Caki2 (cell line): ENCODE data around the gene ESAM. TPM values are rescaled to one million over a fixed set of nuclear protein-coding genes. Genes with fewer than 3 reads are reported as not detected.

ENCODE experiments used
- DNase-seq: peaks from one replicate; pipeline ENCODE4 v3.0.0-alpha.2; 2015; ENCODE audit warnings: low read depth
- in situ Hi-C: cut with HindIII; loops from 2 replicates; pipeline ENCODE4 v1.10.0; 2016; ENCODE audit warnings: low sequenced_read_pairs, low pct_unique_long_range_greater_than_20kb, mixed read lengths
- total RNA-seq: library from RNA; depleted of rRNA; stranded (reverse); fragments of >200 nt; shearing (Covaris generic); gene quantifications from 2 replicates; pipeline ENCODE4 v1.2.3, GENCODE V29; 2014; ENCODE audit warnings: low replicate concordance; rRNA removed

Gene ESAM, protein sequence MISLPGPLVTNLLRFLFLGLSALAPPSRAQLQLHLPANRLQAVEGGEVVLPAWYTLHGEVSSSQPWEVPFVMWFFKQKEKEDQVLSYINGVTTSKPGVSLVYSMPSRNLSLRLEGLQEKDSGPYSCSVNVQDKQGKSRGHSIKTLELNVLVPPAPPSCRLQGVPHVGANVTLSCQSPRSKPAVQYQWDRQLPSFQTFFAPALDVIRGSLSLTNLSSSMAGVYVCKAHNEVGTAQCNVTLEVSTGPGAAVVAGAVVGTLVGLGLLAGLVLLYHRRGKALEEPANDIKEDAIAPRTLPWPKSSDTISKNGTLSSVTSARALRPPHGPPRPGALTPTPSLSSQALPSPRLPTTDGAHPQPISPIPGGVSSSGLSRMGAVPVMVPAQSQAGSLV
- 0.96 and 2.5 TPM in 2 replicates for total RNA-seq

DNA sequence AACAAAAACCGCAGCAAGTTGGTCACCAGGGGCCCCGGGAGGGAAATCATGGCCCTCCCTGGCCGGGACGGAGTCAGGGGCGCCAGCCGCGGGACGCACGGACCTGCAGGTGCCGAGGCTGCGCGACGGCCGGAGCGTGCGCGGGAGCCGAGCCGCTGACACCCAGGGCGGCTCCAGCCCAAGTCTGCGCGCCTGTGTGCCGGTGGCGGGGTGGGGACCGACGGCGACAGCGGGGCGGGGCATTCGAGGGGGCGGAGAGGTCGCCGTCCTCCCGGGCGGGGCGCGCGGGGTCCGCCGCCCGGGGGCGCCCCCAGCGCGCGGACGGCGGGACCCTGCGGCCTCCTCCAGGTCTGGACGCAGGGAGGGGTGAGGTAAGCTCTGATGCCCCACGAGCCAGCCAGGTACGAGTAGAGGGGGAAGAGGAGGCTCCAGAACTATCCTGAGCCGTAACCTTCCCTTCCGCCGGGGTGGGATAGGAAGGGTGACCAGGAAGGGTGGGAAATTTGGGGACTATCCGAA is at the start of gene ESAM:
Gene ESAM, minus strand, starts transcription at position 186 of the 519 bp plus-strand sequence. Its CDS starts 136 bp downstream, at position 50.
- in situ Hi-C loops: no loop called here
- no peak for DNase-seq

DNA sequence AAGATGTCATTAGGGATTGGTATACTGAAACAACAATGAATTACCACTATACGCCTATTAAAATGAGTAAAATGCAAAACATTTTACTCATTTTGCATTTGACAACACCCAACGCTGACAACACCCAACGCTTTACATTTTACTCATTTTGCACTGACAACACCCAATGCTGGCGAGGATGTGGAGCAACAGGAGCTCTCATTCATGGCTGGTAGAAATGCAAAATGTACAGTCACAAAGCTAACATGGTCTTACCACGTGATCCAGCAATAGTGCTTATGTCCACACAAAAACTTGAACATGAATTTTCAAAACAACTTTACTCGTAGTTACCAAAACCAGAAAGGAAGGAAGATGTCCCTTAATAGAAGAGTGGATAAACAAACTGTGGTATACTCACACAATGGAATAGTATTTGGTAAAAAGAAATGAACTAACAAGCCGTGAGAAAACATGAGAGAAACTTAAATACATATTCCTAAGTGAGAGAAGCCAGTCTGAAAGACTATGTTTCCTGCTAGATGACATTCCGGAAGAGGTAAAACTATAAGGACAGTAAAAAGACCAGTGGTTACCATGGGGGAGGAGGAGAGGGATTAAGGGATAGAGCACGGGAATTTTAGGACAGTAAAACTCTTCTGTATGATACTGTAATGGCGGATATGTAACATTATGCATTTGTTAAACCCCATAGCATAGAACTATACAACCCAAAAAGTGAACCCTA is 49.5 kb upstream of the ESAM start:
- in situ Hi-C loops: no loop called here
- DNase-seq: no peak

DNA sequence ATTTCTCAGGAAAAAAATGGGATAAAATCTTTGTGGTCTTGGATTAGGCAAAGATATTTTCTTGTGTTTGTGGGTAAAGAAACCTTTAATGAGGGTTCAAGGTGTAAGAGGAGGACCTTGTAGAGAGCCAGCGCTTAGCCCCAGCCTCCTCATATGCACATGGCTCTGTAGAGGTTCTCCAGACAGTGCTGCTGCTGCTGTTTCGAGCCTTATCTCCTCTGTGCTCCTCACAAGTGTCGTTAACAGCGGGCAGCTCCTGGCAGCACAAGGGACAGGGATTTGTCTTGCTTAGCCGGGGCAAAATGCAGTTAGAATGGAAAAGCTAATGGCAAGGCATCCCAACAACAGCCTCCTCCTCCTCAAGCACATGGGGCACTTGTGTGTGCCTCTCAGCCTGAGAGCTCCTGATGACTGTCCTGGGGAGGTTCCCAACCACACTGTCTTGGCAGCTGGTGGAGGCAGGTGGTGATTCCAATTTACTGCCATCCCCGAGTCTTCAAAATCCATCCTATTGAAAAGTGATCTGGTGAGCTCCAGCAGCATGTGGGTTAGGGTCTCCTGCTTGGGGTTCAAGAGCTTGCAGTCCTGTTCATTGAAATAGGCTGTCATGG is 45.7 kb upstream of the ESAM start:
- DNase-seq: no peak
- in situ Hi-C loops: no loop called here

DNA sequence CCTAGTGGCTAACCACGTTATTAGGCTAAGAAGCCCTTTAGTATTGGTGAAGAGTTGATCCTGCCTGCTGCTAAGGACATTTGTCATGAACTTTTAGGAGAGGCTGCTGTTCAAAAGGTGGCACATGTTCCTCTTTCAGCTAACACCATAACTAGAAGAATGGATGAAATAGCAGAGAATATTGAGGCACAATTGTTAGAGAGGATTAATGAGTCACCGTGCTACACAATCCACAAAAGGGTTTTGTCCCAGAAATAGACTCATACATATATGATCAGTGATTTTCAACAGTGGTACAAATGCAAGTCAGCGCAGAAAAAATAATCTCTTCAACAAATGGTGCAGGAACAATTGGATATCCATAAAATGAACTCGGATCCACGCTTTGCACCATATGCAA is 45.1 kb upstream of the ESAM start:
- in situ Hi-C loops: no loop called here
- no peak for DNase-seq

DNA sequence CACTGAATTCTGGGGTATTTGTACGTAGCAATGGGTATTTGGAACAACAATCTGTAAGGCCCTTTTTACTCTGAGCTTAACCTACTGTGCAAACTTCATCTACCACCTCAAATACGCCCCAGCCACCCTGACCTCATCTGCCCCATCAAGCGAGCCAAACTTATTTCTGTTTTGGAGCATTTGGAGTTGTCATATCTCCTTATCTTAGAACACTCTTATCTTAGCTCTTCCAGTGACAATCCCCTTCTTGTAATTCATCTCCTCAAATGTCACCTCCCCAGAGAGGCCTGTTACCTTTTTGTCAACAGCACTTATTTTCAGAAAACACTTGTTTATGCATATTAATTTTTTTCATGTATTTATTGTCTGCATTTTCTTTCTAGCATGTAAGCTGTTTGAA is 42.8 kb upstream of the ESAM start:
- no peak for DNase-seq
- in situ Hi-C loops: no loop called here

DNA sequence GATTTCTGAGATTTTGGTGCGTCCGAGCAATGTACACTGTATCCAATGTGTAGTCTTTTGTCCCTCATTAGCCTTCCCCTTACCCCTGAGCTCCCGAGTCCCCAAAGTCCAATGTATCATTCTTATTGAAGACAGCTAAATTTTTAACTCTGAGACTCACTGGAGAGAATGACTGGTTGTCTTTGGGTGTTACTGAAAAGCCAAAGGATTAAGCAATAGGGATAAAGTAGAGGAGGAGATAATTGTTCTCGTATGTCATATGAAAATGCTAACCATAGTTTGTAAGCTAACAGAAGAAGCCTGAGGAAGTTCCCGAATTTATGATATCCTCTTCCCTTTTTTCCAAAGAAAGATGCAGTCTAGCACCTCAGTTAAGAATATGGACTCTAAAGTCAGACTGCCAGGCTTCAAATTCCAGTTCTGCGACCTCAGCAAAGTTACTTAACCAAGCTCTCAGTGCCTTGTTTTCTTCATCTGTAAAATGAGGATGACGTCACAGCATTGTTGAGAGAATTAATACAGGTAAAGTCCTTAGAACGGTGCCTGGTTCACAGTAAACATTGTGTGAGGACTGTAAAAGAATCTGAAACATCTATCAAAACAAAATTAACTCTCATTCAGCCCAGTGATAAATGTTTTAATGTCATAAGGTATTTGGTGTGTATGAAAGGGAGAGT is 39.7 kb upstream of the ESAM start:
- DNase-seq: no peak

DNA sequence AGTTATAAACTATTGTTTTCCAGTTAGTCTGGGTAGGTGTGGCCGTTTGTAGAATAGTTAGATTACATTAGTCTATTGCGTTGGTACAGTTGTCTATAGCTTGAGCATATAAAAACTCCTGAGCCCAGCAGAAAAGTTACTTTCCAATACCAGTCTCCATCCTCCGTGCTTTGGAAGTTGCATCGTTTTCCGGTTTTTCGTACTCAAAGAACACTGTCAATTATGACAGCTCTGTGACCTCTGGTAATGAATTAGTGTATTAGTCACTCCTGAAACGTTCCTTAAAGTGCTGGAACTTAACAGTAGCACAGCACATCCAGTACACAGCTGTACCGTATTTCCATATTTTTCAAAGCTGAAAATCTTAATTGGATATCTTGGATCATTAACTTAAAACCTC is 38.9 kb upstream of the ESAM start:
- in situ Hi-C loops: no loop called here
- DNase-seq: no peak

More for the DNA sequence above, 39.7 kb upstream of the ESAM start:
- in situ Hi-C loops: no loop called here

DNA sequence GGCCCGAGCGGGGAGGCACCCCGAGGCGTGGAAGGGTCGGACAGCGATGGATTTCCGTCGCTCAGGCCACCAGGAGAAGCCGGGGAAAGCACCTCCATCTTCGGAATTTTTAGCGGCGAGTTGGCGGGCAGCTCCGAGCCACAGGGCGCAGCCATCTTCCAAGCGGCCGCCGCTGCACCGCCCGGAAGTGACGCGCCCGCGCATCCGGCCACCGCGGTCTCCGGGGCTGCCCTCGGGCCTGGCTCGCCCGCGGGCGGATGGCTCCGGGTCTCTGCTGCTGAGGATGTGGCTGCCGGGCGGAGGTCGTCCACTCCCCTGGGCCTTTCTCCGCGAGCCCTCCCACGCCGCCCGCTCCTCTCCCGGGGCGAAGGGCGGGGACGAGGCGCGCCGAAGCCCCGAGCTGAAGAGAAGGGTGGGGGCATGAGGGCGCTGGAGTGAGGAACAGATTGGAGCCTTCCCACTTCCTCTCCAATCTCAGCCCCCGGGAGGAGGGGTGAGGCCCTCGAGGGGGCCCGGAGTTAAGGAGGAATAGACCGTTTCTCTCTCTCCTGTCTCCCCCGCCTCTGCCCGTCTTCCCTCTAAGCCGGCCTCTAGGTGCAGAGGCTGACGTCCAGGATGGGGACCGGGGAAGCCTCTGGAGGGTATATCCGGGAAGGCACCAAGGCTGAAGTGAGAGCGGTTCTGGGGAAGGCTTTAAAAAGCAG is 38.3 kb upstream of the ESAM start, which contains the start of gene MSANTD2:
Gene MSANTD2, minus strand, starts transcription at position 181 of the 704 bp plus-strand sequence. Its CDS starts 26 bp downstream, at position 155.
- peak; percentile 78 for DNase-seq
- in situ Hi-C loops: no loop called here

DNA sequence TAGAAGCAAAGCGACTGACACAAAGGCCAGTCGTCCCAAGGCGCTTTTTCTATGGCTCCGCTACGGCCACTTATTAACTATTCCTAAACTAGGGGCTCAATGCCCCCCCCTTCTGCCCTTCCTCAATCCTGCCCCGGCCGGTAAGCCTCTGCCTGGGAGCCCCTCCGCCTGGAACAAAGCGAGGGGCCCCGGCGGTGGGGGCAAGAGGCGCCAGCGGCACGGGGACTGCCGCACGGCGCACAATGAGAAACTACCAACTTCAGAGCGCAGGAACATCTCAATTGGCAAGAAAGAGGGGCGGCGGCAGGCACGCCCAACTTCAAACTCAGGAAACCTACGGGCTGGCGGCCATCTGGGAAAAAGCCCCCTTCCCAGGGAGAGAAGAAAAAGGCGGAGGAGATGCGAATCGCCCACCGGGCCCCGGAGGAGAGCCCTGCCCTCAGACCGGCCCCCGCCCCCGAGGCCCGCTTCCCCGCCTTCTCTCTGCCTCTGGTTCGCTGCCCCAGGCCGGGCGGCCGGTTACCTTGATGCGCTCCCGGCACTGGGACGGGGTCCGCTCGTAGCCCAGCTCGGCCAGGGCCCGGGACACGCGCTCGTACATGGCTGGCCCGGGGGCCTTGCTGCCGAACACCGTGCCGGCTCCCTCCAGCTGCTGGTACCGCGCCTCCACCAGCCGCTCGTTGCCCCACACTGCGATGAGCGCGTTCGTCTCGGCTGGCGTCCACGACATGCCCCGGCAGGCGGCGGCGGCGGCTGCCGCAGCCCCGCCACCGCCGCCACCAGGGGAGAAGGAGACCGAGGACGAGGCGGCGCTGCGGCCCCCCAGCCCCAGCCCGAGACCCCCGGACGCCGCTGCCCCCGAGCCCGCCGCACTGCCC is 37.5 kb upstream of the ESAM start:
- in situ Hi-C loops: loop anchor here (5.0 kb wide), 1 partner anchor 33 kb away; no protein-coding TSS in a partner anchor
- DNase-seq: peak; percentile 48

DNA sequence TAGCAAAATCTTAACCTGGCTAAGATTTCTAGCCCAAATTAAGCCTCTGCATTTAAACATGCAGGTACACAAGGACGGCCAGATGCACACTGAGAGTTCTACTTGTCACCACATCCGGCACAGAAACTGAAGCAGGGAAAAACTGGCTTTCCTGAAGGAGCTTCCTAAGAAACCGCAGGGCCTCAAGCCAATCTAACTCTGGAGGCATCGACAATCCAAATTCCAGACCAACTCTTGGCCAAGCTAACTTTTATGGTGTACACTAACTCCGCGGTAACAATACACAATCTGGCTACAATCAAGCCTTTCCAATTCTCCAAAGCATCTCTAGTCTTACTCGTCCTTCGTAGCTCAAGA is 36.9 kb upstream of the ESAM start:
- in situ Hi-C loops: loop anchor here (5.0 kb wide), 1 partner anchor 33 kb away; no protein-coding TSS in a partner anchor
- DNase-seq: no peak

DNA sequence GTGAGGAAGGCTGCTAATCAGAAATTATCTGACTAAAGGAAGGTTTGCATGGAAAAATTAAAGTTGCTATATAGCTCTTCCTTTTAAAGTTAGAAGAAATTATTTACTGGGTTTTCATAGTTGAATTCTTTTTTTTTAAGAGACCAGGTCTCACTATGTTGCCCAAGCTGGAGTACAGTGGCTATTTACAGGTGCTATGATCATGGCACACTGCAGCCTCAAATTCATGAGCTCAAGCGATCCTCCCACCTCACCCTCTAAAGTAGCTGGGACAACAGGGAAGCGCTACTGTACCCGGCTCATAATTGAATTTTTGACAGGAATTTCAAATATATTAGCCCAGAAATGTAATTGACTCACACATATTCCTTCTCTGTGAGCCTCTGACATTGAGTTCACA is 34.2 kb upstream of the ESAM start:
- in situ Hi-C loops: loop anchor here (5.0 kb wide), 1 partner anchor 36 kb away; no protein-coding TSS in a partner anchor
- DNase-seq: no peak

DNA sequence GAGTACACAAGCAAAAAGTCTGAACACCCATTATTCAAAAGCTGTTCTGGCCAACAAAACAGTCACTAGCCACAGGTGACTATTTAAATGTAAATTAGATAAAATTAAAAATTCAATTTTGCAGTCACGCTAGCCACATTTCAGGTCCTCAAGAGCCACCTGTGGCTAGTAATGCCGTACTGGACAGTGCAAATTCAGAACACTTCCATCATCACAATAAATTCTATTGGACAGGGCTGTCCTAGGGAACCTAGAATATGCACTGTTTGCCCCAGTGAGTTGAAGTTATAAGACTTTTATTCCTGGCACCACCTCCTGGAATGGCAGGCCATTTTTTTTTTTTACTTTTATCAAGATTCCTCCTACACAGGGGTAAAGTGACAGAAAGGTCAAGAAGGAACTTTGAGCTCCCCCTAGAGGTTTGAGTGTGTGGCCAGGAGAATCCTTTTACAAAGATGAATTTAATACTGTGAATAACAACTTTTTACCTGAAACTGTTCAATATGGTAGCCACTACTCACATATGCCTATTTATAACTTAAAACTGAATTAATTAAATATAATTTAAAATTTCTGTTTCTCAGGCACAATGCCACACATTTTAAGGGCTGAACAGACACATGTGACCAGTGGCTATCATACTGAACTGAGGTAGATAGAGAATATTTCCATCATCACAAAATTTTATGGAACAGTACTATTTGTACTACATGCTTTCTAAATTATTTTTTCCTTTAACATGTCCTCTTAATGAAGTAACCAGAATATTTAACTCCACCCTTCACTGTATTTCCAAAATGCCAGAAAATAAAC is 31.6 kb upstream of the ESAM start:
- in situ Hi-C loops: no loop called here
- peak; percentile 48 for DNase-seq

DNA sequence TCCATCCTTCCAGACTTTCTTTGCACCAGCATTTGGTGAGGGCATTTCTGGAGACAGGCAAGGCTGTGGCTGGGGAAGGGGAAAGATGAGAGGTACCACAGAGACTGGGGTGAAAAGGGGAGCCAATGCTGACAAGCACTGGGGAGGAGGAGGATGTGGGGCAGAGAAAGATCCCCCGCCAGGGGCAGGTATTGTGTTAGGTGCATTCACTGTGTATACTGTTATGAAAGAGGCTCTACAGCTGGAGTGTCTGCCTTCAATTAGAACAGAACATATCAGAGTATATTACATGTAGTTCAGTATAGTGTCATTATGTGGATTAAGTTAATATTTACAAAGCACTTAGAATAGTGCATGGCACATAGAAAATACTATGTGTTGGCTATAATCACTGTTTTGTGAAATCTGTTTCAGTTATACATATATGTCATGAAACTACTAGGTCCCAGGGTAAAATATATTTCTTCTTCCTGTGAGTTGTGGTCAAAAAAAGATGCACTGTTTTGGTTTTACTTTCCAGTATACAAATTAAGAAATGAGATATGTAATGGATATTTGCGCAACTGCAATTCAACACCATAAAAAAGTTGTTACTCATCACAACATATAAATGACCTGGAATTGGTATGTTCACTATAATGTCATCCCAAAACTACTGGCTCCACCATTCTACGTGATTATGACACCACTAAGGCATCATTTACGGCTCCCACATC is 29.7 kb upstream of the ESAM start:
- in situ Hi-C loops: no loop called here
- no peak for DNase-seq

DNA sequence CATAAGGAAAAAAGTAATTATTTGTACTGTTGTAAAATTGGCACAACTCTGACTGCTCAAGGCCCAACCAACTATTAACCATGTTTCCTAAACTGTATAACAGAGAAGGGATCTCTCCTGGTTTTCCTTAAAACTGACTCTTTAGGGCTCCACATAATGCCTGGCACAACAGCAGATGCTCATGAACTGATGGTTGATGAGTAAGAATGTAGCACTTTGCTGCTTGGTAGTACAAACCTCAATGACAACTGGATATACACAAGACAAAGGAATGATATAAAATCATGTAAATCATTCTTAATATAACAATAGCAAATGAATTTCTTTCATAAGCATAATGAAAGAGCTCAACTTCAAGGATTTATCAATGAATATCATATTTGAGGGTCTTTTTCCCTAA is 26.4 kb upstream of the ESAM start:
- in situ Hi-C loops: no loop called here
- DNase-seq: no peak

DNA sequence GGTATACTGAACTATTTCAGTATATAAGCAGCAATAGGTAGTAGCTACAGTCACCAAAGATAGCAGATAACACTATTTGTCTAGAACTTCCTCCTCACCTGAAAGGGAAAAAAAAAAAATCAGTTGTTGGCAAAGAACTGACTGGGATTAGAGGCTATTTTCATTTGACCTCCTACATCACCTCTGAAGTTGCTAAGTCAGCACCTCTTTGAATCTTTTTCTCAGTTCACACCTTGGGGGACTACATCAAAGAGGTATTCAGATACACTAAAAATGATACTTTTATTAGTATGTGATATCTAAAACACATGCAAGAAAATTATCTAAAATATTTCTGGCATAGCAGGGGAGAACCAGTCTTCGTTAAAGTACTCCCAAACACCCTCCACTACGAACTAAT is 22.0 kb upstream of the ESAM start:
- DNase-seq: no peak
- in situ Hi-C loops: no loop called here
